HL-60/S4 (cell line): ENCODE measurements around the gene FBLN7.

Experiments used
- in situ Hi-C: fragments of 300-500 bp; cut with MboI; formaldehyde crosslinking; loops from 2 replicates; pipeline ENCODE4 v1.14.3; 2022; ENCODE audit warnings: low sequenced_read_pairs

Gene FBLN7

DNA sequence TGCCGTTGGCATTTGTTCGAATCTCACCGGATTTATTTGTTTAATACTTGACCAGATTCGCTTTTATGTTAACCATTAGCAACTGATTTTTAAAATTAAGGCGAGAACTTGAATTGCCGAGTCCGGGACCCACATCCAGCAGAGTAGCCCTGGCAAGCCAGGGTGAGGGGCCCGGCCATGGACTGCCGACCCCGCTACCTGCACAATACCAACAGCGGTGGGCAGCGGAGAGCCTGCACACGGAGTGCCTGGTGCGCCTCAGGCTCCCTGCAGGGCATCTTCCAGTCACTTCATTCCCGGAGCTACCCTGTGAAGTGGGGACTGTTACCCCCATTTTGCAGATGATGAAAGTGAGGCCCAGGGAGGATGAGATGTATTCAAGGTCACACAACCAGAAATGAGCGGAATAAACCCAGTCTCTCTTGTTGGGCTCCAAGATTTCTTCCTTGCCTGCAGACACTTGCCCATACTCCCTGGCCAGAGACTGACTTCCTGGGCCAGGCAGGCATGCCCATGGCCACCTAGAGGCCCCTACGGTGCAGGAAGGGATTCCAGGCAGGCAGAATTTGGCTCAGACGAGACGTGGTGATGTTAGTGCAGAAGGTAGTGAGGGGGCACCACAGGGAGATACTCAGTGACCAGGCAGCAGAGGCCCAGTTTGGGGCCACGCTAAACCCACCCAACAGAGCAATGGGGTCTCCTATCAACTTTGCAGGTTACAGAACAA is 2.9 kb downstream of the FBLN7 start:
- in situ Hi-C loops = no loop called here

GRCh38 chr2:112141626-112142007 is 3.4 kb downstream of the FBLN7 start:
- in situ Hi-C loops = no loop called here

- in situ Hi-C loops = no loop called here
These were observed 4.4 kb downstream of the FBLN7 start for GRCh38 chr2:112142525-112143078.

DNA sequence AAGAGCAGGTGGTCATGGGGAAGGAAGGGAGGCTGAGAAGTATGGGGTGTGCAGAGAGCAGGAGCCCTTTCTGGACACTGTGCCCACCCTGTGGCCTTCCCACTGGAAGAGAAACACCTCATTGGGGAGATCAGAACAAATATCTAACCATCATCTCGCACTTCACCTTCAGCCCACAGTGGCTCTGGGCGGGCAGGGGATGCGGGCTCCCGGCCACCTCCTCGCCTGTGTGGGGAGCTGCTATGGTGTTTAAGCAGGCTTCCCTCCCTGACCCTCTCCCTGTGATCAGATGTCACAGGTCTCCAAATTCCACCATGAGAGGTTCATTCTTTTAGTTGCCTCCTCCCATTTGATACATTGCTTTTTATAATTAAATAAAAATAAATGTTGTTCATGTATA is 5.0 kb downstream of the FBLN7 start:
- in situ Hi-C loops = no loop called here

- in situ Hi-C loops = no loop called here
These were observed 6.8 kb downstream of the FBLN7 start for GRCh38 chr2:112144966-112145365.

DNA sequence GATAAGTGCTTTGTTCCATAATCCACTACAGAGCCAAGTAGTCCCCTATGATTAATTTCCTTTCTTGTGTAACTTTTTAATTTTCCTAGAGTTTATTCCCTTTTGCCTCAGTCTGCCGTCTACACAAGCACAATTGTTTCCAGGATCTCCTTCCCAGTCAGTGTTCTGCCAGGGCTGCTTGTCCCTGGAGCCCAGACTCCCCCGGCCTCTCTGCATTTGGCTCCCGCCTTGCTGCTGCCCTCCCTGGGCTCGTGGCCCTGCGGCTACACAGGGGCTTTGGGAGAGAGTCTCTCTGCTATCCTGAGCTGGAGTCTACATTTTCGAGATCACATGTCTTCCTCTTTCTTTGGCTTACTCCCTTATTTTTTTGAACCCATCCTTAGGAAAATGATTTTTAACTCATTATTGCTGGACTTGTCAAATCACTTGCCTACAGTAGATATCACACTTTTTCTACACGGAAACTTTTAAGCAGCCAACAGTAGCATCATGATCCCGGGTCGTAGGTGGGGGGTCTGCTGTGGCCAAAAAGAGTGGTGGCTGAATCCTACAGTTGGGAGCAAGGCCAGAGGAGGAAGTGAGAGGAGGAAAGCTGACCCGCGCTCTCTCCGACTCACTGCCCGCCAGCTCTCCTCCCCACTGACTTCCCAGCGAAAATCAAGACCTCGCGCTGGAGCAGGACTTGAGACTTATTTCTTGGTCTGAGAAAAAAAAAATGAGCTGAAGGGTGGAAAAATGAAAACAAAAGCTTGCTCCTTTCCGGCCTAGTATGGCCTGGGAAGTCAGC is 9.4 kb downstream of the FBLN7 start:
- in situ Hi-C loops = no loop called here

GRCh38 chr2:112148477-112148876 is 10.3 kb downstream of the FBLN7 start:
- in situ Hi-C loops = no loop called here

DNA sequence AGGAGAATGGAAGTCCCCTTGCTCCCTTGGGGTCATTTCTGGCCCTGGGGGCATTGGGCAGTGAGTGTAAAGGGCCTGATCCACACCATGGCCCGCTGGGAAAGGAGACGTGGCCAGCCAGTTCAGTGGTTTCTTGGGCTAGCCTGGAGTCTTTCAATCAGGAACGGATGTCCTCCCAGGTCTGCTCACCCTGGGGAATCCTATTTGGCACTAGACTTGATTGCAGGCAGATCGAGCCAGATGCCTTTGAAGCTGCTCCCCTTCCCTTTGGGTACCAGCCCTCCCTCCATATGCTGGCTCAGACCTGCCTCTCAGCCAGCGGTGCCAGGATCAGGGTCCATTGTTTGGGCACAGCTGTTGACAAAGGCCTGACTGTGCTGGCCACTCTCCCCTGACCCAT is 11.0 kb downstream of the FBLN7 start:
- in situ Hi-C loops = no loop called here

DNA sequence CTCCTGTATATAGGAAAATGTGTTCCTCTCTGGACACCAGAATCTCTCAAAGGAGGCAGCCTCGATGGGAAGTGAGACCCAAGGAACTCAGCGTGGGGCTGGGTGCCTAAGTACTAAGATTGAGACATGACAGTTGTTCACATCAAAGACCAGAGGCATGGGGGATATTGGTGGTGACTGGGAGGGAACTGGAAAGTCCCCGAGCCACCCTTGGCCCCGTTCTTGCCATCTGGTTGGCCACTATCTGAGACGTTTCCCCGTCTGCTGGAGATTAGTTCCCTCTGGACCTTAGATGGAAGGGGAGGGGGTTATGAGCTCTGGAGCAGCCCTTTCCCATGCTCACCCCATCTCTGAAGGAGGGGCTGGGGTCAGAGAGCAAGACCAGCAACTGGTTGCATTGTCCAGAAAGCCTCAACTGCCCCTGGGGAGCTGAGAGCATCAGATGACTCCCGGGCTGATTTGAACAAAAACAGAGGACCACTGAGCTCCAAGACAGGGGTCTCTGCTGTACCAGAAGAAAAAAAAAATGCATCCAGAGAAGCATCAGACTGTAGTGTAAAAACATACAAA is 11.8 kb downstream of the FBLN7 start:
- in situ Hi-C loops = no loop called here

- in situ Hi-C loops = no loop called here
These were observed 12.3 kb downstream of the FBLN7 start for GRCh38 chr2:112150447-112150846.

- in situ Hi-C loops = no loop called here
These were observed 12.7 kb downstream of the FBLN7 start for GRCh38 chr2:112150851-112151250.

DNA sequence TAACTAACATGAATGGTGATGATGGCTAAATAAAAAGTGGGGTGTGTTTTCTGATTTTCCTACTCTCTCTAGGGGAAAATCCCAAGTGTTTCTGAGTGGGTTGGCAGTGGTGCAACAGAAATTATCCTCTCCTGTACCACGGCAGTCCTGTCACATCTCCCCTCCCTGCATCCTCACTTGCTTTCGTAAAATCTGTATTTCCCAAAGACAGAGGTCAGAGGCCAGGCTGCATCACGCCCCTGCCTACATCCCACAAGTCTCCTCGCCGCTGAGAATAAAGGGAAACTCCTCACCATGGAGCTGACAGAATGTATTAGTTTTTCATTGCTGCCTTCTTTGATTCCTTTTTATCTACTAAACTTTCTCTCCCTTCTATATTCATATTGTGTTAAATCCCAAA is 13.1 kb downstream of the FBLN7 start:
- in situ Hi-C loops = no loop called here

- in situ Hi-C loops = no loop called here
These were observed 13.7 kb downstream of the FBLN7 start for GRCh38 chr2:112151701-112152440.

DNA sequence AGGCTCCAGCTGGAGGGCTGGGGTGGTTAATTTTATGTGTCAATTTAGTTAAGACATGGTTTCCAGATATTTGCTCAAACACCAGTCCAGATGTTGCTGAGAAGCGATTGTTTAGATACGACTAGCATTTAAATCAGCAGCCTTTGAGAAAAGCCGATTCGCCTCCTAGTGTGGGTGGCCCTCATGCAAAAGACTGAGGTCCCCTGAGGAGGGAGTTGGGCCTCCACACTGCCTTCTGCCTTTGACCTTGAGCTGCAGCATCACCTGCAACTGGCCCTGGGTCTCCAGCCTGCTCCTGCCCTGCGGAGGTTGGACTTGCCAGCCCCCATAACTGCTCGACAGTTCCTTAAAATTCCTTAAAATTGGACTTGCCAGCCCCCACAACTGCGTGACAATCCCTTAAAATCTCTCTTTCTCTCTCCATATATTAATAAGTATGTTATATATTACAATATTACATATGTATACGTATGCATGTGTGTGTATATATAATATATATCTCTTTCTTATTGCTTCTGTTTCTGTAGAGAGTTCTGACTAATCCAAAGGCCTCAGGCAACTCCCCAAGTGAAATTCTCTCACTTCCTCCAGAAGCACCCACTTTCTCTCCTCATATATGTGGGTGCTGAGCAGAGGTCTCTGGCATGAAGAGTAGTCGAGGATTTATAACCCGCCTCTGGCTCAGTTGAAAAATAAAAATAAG is 14.4 kb downstream of the FBLN7 start:
- in situ Hi-C loops = no loop called here

DNA sequence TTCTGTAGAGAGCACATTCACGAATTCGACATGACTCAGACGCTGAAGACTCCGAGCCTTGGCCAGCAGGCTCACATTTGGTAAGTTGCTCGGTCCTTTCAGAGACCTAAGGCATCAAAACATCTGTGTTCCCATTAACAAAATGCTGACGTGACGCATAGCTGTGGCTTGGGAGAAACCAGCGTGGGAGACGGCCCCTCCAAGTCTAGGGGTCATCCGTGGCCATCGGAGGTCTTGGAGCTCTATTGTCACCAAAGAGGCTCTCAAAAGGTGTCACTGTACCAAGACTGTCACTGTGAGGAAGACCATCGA is 14.9 kb downstream of the FBLN7 start:
- in situ Hi-C loops = no loop called here

DNA sequence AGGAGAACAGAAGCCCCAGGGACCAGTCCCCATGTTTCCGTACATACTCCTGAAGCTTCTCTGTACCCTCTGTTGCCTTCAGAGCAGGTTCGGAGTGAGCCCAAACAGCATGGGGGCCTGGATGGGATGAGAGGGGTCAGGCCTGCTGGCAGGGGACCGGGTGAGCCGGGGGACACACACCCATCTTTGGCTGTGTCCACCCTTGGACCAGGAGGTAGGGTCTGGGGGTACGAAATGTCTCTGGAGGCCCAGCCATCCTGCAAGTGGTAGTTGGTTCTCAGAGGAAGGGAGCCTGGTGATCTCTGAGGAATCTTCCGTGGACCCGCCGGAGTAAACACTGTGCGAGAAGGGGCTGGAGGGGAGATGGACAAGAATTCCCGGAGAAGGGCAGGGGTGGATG is 15.3 kb downstream of the FBLN7 start:
- in situ Hi-C loops = no loop called here

- in situ Hi-C loops = no loop called here
These were observed 16.3 kb downstream of the FBLN7 start for GRCh38 chr2:112154246-112155117.

DNA sequence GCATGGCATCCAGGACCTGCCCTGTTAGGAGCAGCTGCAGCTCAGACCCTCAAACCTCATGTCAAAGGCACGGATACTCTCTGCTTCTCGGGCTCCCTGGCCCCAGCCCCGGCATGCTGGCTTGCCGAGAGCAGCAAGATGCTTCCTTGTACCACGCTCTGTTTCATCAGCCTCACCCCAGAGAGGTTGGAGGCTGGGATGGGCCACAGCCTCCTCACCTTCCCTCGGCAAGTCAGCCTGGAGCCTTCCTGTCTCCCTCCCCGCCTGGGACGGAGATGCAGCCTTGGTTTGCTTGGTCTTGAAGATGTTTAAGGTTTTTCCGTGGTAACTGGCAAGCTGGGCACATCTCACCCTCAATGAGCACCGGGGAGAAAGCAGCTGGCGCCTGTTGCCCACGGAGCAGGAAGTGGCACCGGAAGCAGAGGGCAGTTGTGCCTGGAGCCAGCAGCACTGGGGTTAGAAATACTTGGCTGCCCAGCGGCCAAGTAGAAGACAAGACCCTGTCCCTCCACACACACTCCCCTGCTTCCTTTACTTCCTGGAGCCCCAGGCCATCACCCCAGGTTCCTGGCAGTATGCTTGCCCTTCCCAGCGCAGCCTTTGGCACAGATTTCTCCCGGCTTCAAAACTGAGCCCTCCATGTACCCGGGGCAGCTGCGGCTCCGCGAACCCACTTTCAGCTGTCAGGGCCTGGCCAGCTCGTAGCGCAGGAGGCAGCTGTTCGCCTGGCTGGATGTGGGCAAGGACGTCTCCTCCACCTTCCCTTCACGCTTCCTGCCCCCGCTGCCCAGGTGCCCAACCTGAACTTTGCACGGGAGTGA is 17.4 kb downstream of the FBLN7 start:
- in situ Hi-C loops = no loop called here
